LoVo (cell line): Measurements from ENCODE around the gene ABCG5.

Experiments
- DNase-seq: peaks from one replicate; pipeline ENCODE4 v3.0.0-alpha.2; 2016; ENCODE audit warnings: low spot score

The ABCG5 gene

GRCh38 chr2:43841949-43842865 lies 3.6 kb upstream of the ABCG5 start:
- DNase-seq, result no peak

- no peak for DNase-seq
Measured at GRCh38 chr2:43840965-43841364, 2.3 kb upstream of the ABCG5 start.

- no peak for DNase-seq
Measured at GRCh38 chr2:43839776-43840564, 1.3 kb upstream of the ABCG5 start.

GRCh38 chr2:43837831-43838559 lies 644 bp downstream of the ABCG5 start:
- DNase-seq, result no peak

GRCh38 chr2:43837033-43837432 lies 1.6 kb downstream of the ABCG5 start:
- DNase-seq, result no peak

GRCh38 chr2:43832457-43832856 lies 6.2 kb downstream of the ABCG5 start:
- DNase-seq, result no peak

GRCh38 chr2:43831543-43832294 lies 6.9 kb downstream of the ABCG5 start:
- DNase-seq, result no peak

- no peak for DNase-seq
Measured at GRCh38 chr2:43826305-43827250, 12.1 kb downstream of the ABCG5 start.

- no peak for DNase-seq
Measured at GRCh38 chr2:43825841-43826240, 12.8 kb downstream of the ABCG5 start.

GRCh38 chr2:43824951-43825493 lies 13.6 kb downstream of the ABCG5 start:
- no peak for DNase-seq

GRCh38 chr2:43824512-43824911 lies 14.1 kb downstream of the ABCG5 start:
- no peak for DNase-seq

GRCh38 chr2:43823751-43824150 lies 14.9 kb downstream of the ABCG5 start:
- no peak for DNase-seq

- no peak for DNase-seq
Measured at GRCh38 chr2:43822839-43823238, 15.8 kb downstream of the ABCG5 start.

GRCh38 chr2:43819491-43820163 lies 19.0 kb downstream of the ABCG5 start:
- no peak for DNase-seq

GRCh38 chr2:43818761-43819160 lies 19.9 kb downstream of the ABCG5 start:
- DNase-seq, result peak; percentile 32

GRCh38 chr2:43814711-43815110 lies 23.9 kb downstream of the ABCG5 start:
- DNase-seq, result no peak

GRCh38 chr2:43812947-43813346 lies 25.7 kb downstream of the ABCG5 start:
- DNase-seq, result no peak

- DNase-seq, result no peak
Measured at GRCh38 chr2:43812006-43812405, 26.6 kb downstream of the ABCG5 start.

GRCh38 chr2:43810888-43811287 lies 27.8 kb downstream of the ABCG5 start:
- DNase-seq, result no peak

- DNase-seq, result no peak
Measured at GRCh38 chr2:43810452-43810851, 28.2 kb downstream of the ABCG5 start.
